Neural cell (in vitro differentiated cells): ENCODE data around the gene ACOT13.

Experiments used
- EP300 ChIP-seq: fragments of 450-650 bp; conservative IDR thresholded peaks from 2 replicates; pipeline ENCODE4 v1.6.1; 2014; ENCODE audit warnings: antibody characterized with exemption, mild to moderate bottlenecking, moderate library complexity; ENCODE audit not compliant: poor library complexity, severe bottlenecking
- TAF1 ChIP-seq: IDR thresholded peaks from 2 replicates; pipeline ENCODE4 v1.6.1; 2012; ENCODE audit warnings: low read depth
- TF ChIP-seq, protein P1 (sequence below): fragments of 450-650 bp; IDR thresholded peaks from 2 replicates; pipeline ENCODE4 v1.5.1; 2014; ENCODE audit warnings: antibody characterized with exemption, mild to moderate bottlenecking, moderate library complexity; ENCODE audit not compliant: poor library complexity, severe bottlenecking

DNA sequence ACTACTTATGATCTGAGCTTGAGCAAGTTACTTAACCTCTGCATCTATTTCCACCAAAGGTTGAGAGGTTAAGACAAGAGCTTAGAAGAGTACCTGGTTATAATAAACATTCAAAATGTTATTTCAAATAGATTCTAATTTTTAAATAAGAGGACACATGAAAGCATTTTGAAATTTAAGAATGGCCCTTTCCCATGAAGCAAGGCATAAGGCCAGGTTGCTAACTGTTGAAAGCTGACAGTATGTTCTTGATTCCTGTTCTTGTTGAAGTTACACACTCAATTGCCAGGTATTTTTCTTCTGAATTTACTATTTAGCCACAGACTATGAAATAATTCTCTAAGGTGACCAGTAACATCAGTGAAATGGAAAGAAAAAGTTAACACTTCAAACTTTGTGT lies 37.6 kb downstream of the ACOT13 start:
- TF ChIP-seq EP300 (no peak), TAF1 (no peak)
- TF ChIP-seq, protein P1, sequence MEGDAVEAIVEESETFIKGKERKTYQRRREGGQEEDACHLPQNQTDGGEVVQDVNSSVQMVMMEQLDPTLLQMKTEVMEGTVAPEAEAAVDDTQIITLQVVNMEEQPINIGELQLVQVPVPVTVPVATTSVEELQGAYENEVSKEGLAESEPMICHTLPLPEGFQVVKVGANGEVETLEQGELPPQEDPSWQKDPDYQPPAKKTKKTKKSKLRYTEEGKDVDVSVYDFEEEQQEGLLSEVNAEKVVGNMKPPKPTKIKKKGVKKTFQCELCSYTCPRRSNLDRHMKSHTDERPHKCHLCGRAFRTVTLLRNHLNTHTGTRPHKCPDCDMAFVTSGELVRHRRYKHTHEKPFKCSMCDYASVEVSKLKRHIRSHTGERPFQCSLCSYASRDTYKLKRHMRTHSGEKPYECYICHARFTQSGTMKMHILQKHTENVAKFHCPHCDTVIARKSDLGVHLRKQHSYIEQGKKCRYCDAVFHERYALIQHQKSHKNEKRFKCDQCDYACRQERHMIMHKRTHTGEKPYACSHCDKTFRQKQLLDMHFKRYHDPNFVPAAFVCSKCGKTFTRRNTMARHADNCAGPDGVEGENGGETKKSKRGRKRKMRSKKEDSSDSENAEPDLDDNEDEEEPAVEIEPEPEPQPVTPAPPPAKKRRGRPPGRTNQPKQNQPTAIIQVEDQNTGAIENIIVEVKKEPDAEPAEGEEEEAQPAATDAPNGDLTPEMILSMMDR: no peak
